GM12878 (cell line): Measurements from ENCODE around the gene FGFBP1. TPM values are rescaled to one million over a fixed set of nuclear protein-coding genes. Genes with fewer than 3 reads are reported as not detected.

ENCODE experiments used
- ATAC-seq: fragments of 200-7000 bp; cut with Tn5 transposase; 3 replicates; pipeline ENCODE4 v1.9.1; 2020; ENCODE audit warnings: mild to moderate bottlenecking, moderate library complexity
- BruUV-seq: library from RNA; stranded (reverse); fragments of 400-500 nt; replicated peaks from 2 replicates; lab custom pipeline; 2021; lab: Mats Ljungman, UMichigan
- CTCF ChIA-PET: fragments of 300-600 bp; sonication (Branson Sonifier 250); formaldehyde crosslinking; extraction: SDS; loops from one replicate; lab custom pipeline; 2021; ENCODE audit warnings: inconsistent platforms; lab: Yijun Ruan, JAX
- POLR2A ChIA-PET: fragments of 350-600 bp; formaldehyde crosslinking; extraction: SDS; loops from one replicate; lab custom pipeline; 2021; ENCODE audit warnings: inconsistent platforms; lab: Charles Lee
- RAD21 ChIA-PET: fragments of 300-600 bp; sonication (Branson Sonifier 250); formaldehyde crosslinking; loops from one replicate; lab custom pipeline; 2023; ENCODE audit warnings: antibody characterized with exemption; ENCODE audit not compliant: unreplicated experiment; lab: Charles Lee
- SMC1A ChIA-PET: fragments of 300-600 bp; sonication (Branson Sonifier 250); formaldehyde crosslinking; loops from one replicate; lab custom pipeline; 2023; ENCODE audit not compliant: unreplicated experiment, uncharacterized antibody; lab: Charles Lee
- DNase-seq: peaks from one replicate; pipeline ENCODE4 v3.0.0-alpha.2; 2011; ENCODE audit warnings: low read depth, low spot score
- FAIRE-seq: peaks from 3 replicates; lab custom pipeline; 2011; peaks lifted over from hg19 to GRCh38; lab: Jason Lieb, UNC
- H2AFZ ChIP-seq: 2 replicates; pipeline ENCODE4 v1.6.0; 2011; ENCODE audit warnings: low read depth, low read length, control low read depth; ENCODE audit not compliant: control insufficient read depth
- H3K27ac ChIP-seq: 2 replicates; pipeline ENCODE4 v1.5.1; 2011; ENCODE audit warnings: control low read depth; ENCODE audit not compliant: control insufficient read depth, insufficient read depth
- H3K27me3 ChIP-seq, 2 experiments: replicated peaks in 1 of 2; 2 replicates each; pipeline versions ENCODE4 v1.6.0 to v1.6.1; 2011; ENCODE audit warnings: low read length in 1 of 2; ENCODE audit not compliant: control insufficient read depth in 2 of 2, insufficient read depth in 2 of 2
- H3K36me3 ChIP-seq, 2 experiments: 2 replicates each; pipeline ENCODE4 v1.5.1; 2011; ENCODE audit warnings: low read length in 1 of 2; ENCODE audit not compliant: control insufficient read depth in 2 of 2, insufficient read depth in 2 of 2
- H3K4me1 ChIP-seq: 2 replicates; pipeline ENCODE4 v1.6.1; 2011; ENCODE audit warnings: mild to moderate bottlenecking, low read length, moderate library complexity, mixed read lengths; ENCODE audit not compliant: control insufficient read depth, insufficient read depth
- H3K4me2 ChIP-seq: 2 replicates; pipeline ENCODE4 v1.6.0; 2011; ENCODE audit warnings: control low read depth; ENCODE audit not compliant: control insufficient read depth, insufficient read depth
- H3K4me3 ChIP-seq: fragments of 200-600 bp; sonication (generic); 2 replicates; pipeline ENCODE4 v1.5.1; 2016
- H3K79me2 ChIP-seq: 2 replicates; pipeline ENCODE4 v1.6.0; 2011; ENCODE audit warnings: low read length; ENCODE audit not compliant: control insufficient read depth, insufficient read depth
- H3K9ac ChIP-seq: 2 replicates; pipeline ENCODE4 v1.8.0; 2011; ENCODE audit warnings: low read length, control low read depth, mixed read lengths; ENCODE audit not compliant: control insufficient read depth, insufficient read depth
- H3K9me3 ChIP-seq: replicated peaks from 3 replicates; pipeline ENCODE4 v1.5.1; 2011; ENCODE audit warnings: mild to moderate bottlenecking, low read length; ENCODE audit not compliant: control insufficient read depth, insufficient read depth
- H4K20me1 ChIP-seq: 2 replicates; pipeline ENCODE4 v1.6.0; 2011; ENCODE audit not compliant: control insufficient read depth, insufficient read depth
- BCL11A ChIP-seq: IDR thresholded peaks from 2 replicates; pipeline ENCODE4 v1.6.1; 2011; ENCODE audit warnings: low read depth, low read length
- CREM ChIP-seq: IDR thresholded peaks from 2 replicates; pipeline ENCODE4 v1.6.1; 2014; ENCODE audit warnings: antibody characterized with exemption, low read depth
- HCFC1 ChIP-seq: fragments of 150-350 bp; IDR thresholded peaks from 2 replicates; pipeline ENCODE4 v1.6.1; 2014; ENCODE audit warnings: low read length
- PAX5 ChIP-seq: IDR thresholded peaks from 2 replicates; pipeline ENCODE4 v1.6.1; 2011; ENCODE audit warnings: low read depth, low read length, borderline replicate concordance
- RAD21 ChIP-seq: IDR thresholded peaks from 2 replicates; pipeline ENCODE4 v1.6.1; 2011; ENCODE audit warnings: mild to moderate bottlenecking, low read depth, low read length, moderate library complexity; ENCODE audit not compliant: insufficient read depth
- SMAD1 ChIP-seq: fragments of 450-650 bp; IDR thresholded peaks from 2 replicates; pipeline ENCODE4 v1.6.1; 2018; ENCODE audit warnings: mild to moderate bottlenecking, low read depth; ENCODE audit not compliant: partially characterized antibody
- SRF ChIP-seq, 2 experiments: IDR thresholded peaks; 2 replicates each; pipeline ENCODE4 v1.6.1; 2011; ENCODE audit warnings: low read depth in 2 of 2, low read length in 2 of 2, mild to moderate bottlenecking in 1 of 2, moderate library complexity in 1 of 2
- WGBS: methylation state at CpG from one replicate; pipeline ENCODE4 v1.1.6; 2016; ENCODE audit warnings: low lambda C conversion rate; ENCODE audit not compliant: insufficient replicate concordance, insufficient coverage; ENCODE audit errors: missing lambda C conversion rate; 5-methylcytosine and 5-hydroxymethylcytosine counted together
- in situ Hi-C: fragments of 300-500 bp; cut with MboI; formaldehyde crosslinking; loops from 9 replicates; pipeline ENCODE4 v1.14.3; 2018; ENCODE audit warnings: mixed read lengths
- intact Hi-C: fragments of 100-400 bp; cut with micrococcal nuclease; formaldehyde crosslinking; loops from one replicate; pipeline ENCODE4 v1.14.2; 2022; ENCODE audit not compliant: unreplicated experiment
- polyA plus RNA-seq, 11 experiments: library from polyadenylated mRNA; depleted of rRNA in 4 of 11; unstranded in 6 of 11; stranded (reverse) in 5 of 11; fragments of >200 nt; fragmentation: Nextera tagmentation in 4 of 11; fragmentation: Illumina TruSeq in 1 of 11; extraction: Ambion mirVana in 4 of 11; extraction: Trizol in 1 of 11; gene quantifications; 1 replicate in 1 of 11; 2 replicates in 10 of 11; pipeline versions ENCODE4 v1.2.1 to v1.2.3, GENCODE V29; 2011 to 2016; ENCODE audit warnings: inconsistent platforms in 2 of 11, missing spikeins in 2 of 11, low read depth in 1 of 11
- total RNA-seq, 4 experiments: library from RNA; depleted of rRNA in 3 of 4; stranded (reverse); fragments of >200 nt in 3 of 4; fragmentation: Illumina TruSeq in 1 of 4; extraction: Trizol in 1 of 4; gene quantifications; 2 replicates each; pipeline versions ENCODE4 v1.2.1 to v1.2.3, GENCODE V29; 2013 to 2021

FGFBP1 gene
- total and polyA plus RNA-seq, 10 of the 15 experiments (the other 5 are each of a cell fraction or from before 2014, with no cell fraction given): 0.09 to 0.11 (median 0.09) TPM; not detected in 7

GRCh38 chr4:15901998-15902397 lies 36.5 kb downstream of the FGFBP1 start:
- H3K79me2 ChIP-seq: no peaks in the 10 kb centered on the region
- POLR2A ChIA-PET: interaction anchor here (0.5 kb wide), 1 partner anchor 9 kb away, joined by 3 read pairs; no protein-coding TSS in a partner anchor
- no peak overlapping the region for H2AFZ ChIP-seq
- CTCF ChIA-PET: interaction anchor here (0.9 kb wide), 1 partner anchor 96 kb away, joined by 3 read pairs; no protein-coding TSS in a partner anchor
- H3K4me3 ChIP-seq: no peak overlapping the region
- no peak overlapping the region for H3K9ac ChIP-seq
- RAD21 ChIA-PET: no interaction called here
- no peaks in the 10 kb centered on the region; the same call in 2 of the 3 replicates for H3K9me3 ChIP-seq
- H3K27ac ChIP-seq: no peak overlapping the region
- no peaks in the 10 kb centered on the region for H3K4me1 ChIP-seq
- in situ Hi-C loops (no loop called here), intact Hi-C loops (no loop called here)
- no peak for FAIRE-seq
- H3K4me2 ChIP-seq: no peak overlapping the region
- no peaks in the 10 kb centered on the region for H3K27me3 ChIP-seq
- no peaks in the 10 kb centered on the region for H4K20me1 ChIP-seq
- TF ChIP-seq SRF (IDR thresholded peaks at IDR 0.05; ENCODE audit: low read depth in 2 of 2, low read length in 2 of 2) (no peak), BCL11A (0 out of 2 replicates have a peak, but pooled peaks have one; percentile 16)
- BruUV-seq: no TSS peak
- no peak for DNase-seq
- no peaks in the 10 kb centered on the region for H3K36me3 ChIP-seq
- SMC1A ChIA-PET: interaction anchor here (1.0 kb wide), 1 partner anchor 9 kb away, joined by 3 read pairs; no protein-coding TSS in a partner anchor
- 0% methylated on average over 2 of the region's 2 CpGs for WGBS
- peak; percentile 57 for ATAC-seq

- Histone ChIP-seq H4K20me1 (no peaks in the 10 kb centered on the region), H3K4me1 (no peaks in the 10 kb centered on the region), H3K9ac (no peak overlapping the region), H3K27ac (no peak overlapping the region), H3K9me3 (no peaks in the 10 kb centered on the region; the same call in 2 of the 3 replicates), H3K4me2 (no peak overlapping the region), H3K36me3 (no peaks in the 10 kb centered on the region), H2AFZ (no peak overlapping the region), H3K79me2 (no peaks in the 10 kb centered on the region), H3K27me3 (no peaks in the 10 kb centered on the region), H3K4me3 (no peak overlapping the region)
- intact Hi-C loops (no loop called here), in situ Hi-C loops (no loop called here)
- TF ChIP-seq RAD21: no peak
- TF ChIP-seq HCFC1: no peak
- TF ChIP-seq CREM: no peak
- TF ChIP-seq SMAD1: no peak
- TF ChIP-seq PAX5: no peak
- no TSS peak for BruUV-seq
- ATAC-seq: no peak
- FAIRE-seq: no peak
- ChIA-PET RAD21 (no interaction called here), POLR2A (interaction anchor here (0.6 to 0.7 kb wide), 2 partner anchors 154 to 809 kb away, joined by 3 read pairs; no protein-coding TSS in a partner anchor), SMC1A (interaction anchor here (1.0 to 1.9 kb wide), 2 partner anchors 8 to 10 kb away, joined by 3 to 5 read pairs; no protein-coding TSS in a partner anchor), CTCF (interaction anchor here (2.0 kb wide), 1 partner anchor 18 kb away, joined by 8 read pairs; no protein-coding TSS in a partner anchor)
- 37% methylated on average over 3 of the region's 3 CpGs for WGBS
- DNase-seq: no peak
These were observed 37.5 kb downstream of the FGFBP1 start for GRCh38 chr4:15901007-15901406.
